Tibial artery (tissue), 4 donors: ENCODE results near the gene KIF26B.

ENCODE experiments used
- DNase-seq, 2 donors: peaks; one replicate each; pipeline ENCODE4 v3.0.0-alpha.2; 2019
- H3K27ac ChIP-seq, 2 donors: fragments of 200-600 bp; sonication (generic) in 1 of 2; 1 replicate in 1 of 2; 2 replicates in 1 of 2; pipeline ENCODE4 v1.5.1; 2018 to 2019; ENCODE audit warnings: mild to moderate bottlenecking in 1 of 2
- H3K27me3 ChIP-seq, 2 donors: fragments of 200-600 bp; sonication (generic) in 1 of 2; one replicate each; pipeline versions ENCODE4 v1.5.1 to v1.6.0; 2016 to 2019
- H3K36me3 ChIP-seq, 3 donors: fragments of 200-600 bp; sonication (generic) in 2 of 3; one replicate each; pipeline ENCODE4 v1.5.1; 2016 to 2019; ENCODE audit warnings: mild to moderate bottlenecking in 2 of 3
- H3K4me1 ChIP-seq, 4 donors: fragments of 200-600 bp; sonication (generic) in 2 of 4; 1 replicate in 3 of 4; 2 replicates in 1 of 4; pipeline ENCODE4 v1.5.1; 2016 to 2019
- H3K4me3 ChIP-seq, 2 donors: fragments of 200-600 bp; sonication (generic) in 1 of 2; 1 replicate in 1 of 2; 2 replicates in 1 of 2; pipeline ENCODE4 v1.5.1; 2018 to 2019; ENCODE audit warnings: mild to moderate bottlenecking in 2 of 2
- H3K9me3 ChIP-seq, 3 donors: fragments of 200-600 bp; sonication (generic) in 1 of 3; one replicate each; pipeline ENCODE4 v1.5.1; 2016 to 2019
- CTCF ChIP-seq, 2 experiments: fragments of 200-600 bp in 1 of 2; fragments of 450-650 bp in 1 of 2; IDR thresholded peaks; one replicate each; pipeline ENCODE4 v1.5.1; 2017 to 2019; ENCODE audit warnings: antibody characterized with exemption in 2 of 2, mild to moderate bottlenecking in 1 of 2, moderate library complexity in 1 of 2
- intact Hi-C: fragments of 100-400 bp; cut with DNase I; formaldehyde crosslinking; loops from one replicate; pipeline ENCODE4 v1.15.0; 2023; ENCODE audit warnings: low total_unique reads

Gene KIF26B

GRCh38 chr1:245277276-245277675 lies 122.5 kb downstream of the KIF26B start:
- intact Hi-C loops: no loop called here
- TF ChIP-seq CTCF (IDR thresholded peaks at IDR 0.05): no peak
- Histone ChIP-seq H3K4me1 (no peaks in the 10 kb centered on the region), H3K27ac (no peak overlapping the region), H3K9me3 (no peaks in the 10 kb centered on the region), H3K4me3 (no peak overlapping the region), H3K27me3 (no peaks in the 10 kb centered on the region), H3K36me3 (no peaks in the 10 kb centered on the region)
- no peak for DNase-seq

GRCh38 chr1:245278846-245279245 lies 124.1 kb downstream of the KIF26B start:
- no peaks in the 10 kb centered on the region for H3K36me3 ChIP-seq
- H3K27me3 ChIP-seq: no peaks in the 10 kb centered on the region
- H3K4me3 ChIP-seq: no peak overlapping the region
- no peak for TF ChIP-seq CTCF (IDR thresholded peaks at IDR 0.05)
- no peaks in the 10 kb centered on the region for H3K4me1 ChIP-seq
- intact Hi-C loops: no loop called here
- DNase-seq: no peak
- no peak overlapping the region for H3K27ac ChIP-seq
- no peaks in the 10 kb centered on the region for H3K9me3 ChIP-seq

GRCh38 chr1:245279346-245279745 lies 124.6 kb downstream of the KIF26B start:
- Histone ChIP-seq H3K4me1 (no peaks in the 10 kb centered on the region), H3K27ac (no peak overlapping the region), H3K36me3 (no peaks in the 10 kb centered on the region), H3K27me3 (no peaks in the 10 kb centered on the region), H3K9me3 (no peaks in the 10 kb centered on the region), H3K4me3 (no peak overlapping the region)
- TF ChIP-seq CTCF (IDR thresholded peaks at IDR 0.05): no peak
- intact Hi-C loops: no loop called here
- no peak for DNase-seq

GRCh38 chr1:245283001-245283400 lies 128.2 kb downstream of the KIF26B start:
- H3K27ac ChIP-seq: no peak overlapping the region
- DNase-seq: no peak
- intact Hi-C loops: no loop called here

GRCh38 chr1:245285168-245285567 lies 130.4 kb downstream of the KIF26B start:
- DNase-seq: no peak
- H3K9me3 ChIP-seq: no peaks in the 10 kb centered on the region
- TF ChIP-seq CTCF (IDR thresholded peaks at IDR 0.05): no peak
- no peaks in the 10 kb centered on the region for H3K27me3 ChIP-seq
- no peaks in the 10 kb centered on the region for H3K4me1 ChIP-seq
- H3K27ac ChIP-seq: no peak overlapping the region
- intact Hi-C loops: no loop called here
- no peaks in the 10 kb centered on the region for H3K36me3 ChIP-seq
- no peak overlapping the region for H3K4me3 ChIP-seq

More at GRCh38 chr1:245283001-245283400, 128.2 kb downstream of the KIF26B start:
- TF ChIP-seq CTCF (IDR thresholded peaks at IDR 0.05): no peak
- Histone ChIP-seq H3K4me3 (no peak overlapping the region), H3K36me3 (no peaks in the 10 kb centered on the region), H3K4me1 (no peaks in the 10 kb centered on the region), H3K27me3 (no peaks in the 10 kb centered on the region), H3K9me3 (no peaks in the 10 kb centered on the region)

- Histone ChIP-seq H3K4me3 (no peak overlapping the region), H3K4me1 (no peaks in the 10 kb centered on the region), H3K27me3 (no peaks in the 10 kb centered on the region), H3K9me3 (no peaks in the 10 kb centered on the region), H3K36me3 (no peaks in the 10 kb centered on the region), H3K27ac (no peak overlapping the region)
- DNase-seq: no peak
- TF ChIP-seq CTCF (IDR thresholded peaks at IDR 0.05): no peak
- intact Hi-C loops: no loop called here
Measured at GRCh38 chr1:245288796-245289195, 134.0 kb downstream of the KIF26B start.
